ENCODE results near the gene KIF5A.
"Not testable (repeated sequence)": the region's sequence is repeated elsewhere in the genome, so short reads cannot be mapped to it uniquely, and the experiment has no call there.

DNA sequence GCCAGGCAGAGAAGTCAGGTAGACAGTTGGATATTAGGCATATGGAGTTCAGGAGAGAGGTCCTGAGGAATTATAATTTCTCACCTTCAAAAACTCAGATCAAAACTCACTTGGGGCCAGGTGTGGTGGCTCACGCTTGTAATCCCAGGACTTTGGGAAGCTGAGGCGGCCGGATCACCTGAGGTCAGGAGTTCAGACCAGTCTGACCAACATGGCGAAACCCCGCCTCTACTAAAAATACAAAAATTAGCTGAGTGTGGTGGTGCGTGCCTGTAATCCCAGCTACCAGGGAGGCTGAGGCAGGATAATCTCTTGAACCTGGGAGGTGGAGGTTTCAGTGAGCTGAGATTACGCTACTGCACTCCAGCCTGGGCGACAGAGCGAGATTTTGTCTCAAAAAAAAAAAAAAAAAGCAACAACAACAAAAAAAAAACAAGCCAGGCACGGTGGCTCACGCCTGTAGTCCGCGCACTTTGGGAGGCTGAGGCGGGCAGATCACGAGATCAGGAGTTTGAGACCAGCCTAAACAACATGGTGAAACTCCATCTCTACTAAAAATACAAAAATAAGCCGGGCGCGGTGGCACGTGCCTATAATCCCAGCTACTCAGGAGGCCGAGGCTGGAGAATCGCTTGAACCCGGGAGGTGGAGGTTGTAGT, 47.4 kb upstream of the KIF5A start:
- TF ChIP-seq POLR2AphosphoS5 (IDR thresholded peaks at IDR 0.05); POLR2A (IDR thresholded peaks at IDR 0.05; ENCODE audit: low read depth); EP300 (IDR thresholded peaks at IDR 0.05): not testable (repeated sequence)
- TF ChIP-seq, protein P1, sequence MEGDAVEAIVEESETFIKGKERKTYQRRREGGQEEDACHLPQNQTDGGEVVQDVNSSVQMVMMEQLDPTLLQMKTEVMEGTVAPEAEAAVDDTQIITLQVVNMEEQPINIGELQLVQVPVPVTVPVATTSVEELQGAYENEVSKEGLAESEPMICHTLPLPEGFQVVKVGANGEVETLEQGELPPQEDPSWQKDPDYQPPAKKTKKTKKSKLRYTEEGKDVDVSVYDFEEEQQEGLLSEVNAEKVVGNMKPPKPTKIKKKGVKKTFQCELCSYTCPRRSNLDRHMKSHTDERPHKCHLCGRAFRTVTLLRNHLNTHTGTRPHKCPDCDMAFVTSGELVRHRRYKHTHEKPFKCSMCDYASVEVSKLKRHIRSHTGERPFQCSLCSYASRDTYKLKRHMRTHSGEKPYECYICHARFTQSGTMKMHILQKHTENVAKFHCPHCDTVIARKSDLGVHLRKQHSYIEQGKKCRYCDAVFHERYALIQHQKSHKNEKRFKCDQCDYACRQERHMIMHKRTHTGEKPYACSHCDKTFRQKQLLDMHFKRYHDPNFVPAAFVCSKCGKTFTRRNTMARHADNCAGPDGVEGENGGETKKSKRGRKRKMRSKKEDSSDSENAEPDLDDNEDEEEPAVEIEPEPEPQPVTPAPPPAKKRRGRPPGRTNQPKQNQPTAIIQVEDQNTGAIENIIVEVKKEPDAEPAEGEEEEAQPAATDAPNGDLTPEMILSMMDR (IDR thresholded peaks at IDR 0.05) = not testable (repeated sequence)

All from esophagus muscularis mucosa (tissue), 4 donors.